Astrocyte of the cerebellum (primary cell): ENCODE measurements around the gene CACNA1B.

Experiments
- DNase-seq: peaks from one replicate; pipeline ENCODE4 v3.0.0-alpha.2; 2011; ENCODE audit warnings: low read depth
- H3K4me3 ChIP-seq: 2 replicates; pipeline ENCODE4 v1.5.1; 2011; ENCODE audit warnings: mild to moderate bottlenecking, low read depth, low read length, moderate library complexity
- in situ Hi-C: cut with HindIII; loops from 2 replicates; pipeline ENCODE4 v1.10.0; 2017; ENCODE audit warnings: low sequenced_read_pairs
- TF ChIP-seq, protein P1 (sequence below): IDR thresholded peaks from 2 replicates; pipeline ENCODE4 v1.5.1; 2012; ENCODE audit warnings: low read length, low read depth, moderate library complexity, mild to moderate bottlenecking; ENCODE audit errors: missing control alignments

CACNA1B gene

DNA sequence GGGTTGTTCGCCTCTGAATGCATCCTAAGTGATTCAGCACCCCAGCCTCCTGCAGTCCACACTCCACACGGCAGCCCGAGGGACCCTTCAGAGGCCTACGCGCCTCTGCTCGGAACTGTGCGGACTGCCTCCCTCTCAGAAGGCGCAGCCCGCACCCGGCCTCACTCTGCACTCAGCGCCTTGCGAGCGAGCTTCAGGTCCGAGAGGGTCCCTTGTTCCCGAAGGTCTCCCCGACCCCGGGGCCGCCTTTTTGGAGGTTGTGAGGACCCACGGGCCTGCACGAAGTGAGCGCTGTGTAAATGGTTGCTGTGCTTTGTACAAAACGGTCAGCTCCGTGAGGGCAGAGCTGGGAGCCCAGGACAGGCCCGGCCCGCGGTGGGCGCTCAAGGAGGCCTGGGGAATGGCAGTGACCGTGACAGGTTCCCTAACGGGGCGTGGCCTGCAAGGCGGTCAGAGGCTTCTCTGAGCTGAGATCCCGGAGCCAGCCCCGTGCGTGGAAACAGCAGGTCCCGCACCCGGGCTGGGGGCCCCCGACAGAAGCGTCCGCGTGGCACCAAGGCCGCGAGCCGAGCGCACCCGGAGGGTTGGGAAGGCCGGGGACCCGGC, 698 bp upstream of the CACNA1B start:
- in situ Hi-C loops, result no loop called here

DNA sequence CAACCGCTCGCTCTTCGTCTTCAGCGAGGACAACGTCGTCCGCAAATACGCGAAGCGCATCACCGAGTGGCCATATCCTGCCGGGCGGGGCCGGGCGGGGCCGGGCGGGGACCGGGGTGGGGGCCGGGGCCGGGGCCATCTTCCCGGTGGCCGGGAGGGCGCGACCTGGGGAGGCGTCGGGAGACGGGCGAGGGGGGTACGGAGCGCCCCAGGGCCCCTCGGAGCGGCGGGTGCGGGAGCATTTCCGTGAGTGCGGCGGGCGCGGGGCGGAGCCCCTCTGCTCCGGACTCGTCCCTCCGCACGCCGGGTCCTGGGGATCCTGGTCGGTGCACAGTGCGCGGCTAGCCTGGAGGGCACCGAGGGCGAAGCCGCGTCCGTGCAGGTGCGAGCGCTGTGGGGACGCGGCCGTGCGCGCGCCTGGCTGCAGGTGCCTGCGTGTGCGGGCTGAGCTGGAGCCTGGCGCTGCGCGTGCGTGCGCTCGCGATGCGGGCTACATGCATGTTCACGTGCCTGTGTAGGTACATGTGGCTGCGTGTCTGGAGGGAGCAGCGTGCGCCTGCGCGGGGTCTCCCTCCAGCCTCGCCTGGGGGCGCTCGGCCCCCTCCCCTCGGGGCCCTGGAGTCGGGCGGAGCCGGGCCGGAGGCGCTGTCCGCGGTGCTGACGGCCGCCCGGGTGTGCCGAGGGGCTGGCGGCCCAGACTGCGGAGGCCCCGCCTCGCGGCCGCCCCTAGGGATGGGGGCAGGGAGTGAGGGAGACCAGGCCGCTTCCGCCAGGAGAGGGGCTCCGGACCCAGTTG, 762 bp downstream of the CACNA1B start:
- DNase-seq, result no peak
- peak overlapping the region; percentile 36 for H3K4me3 ChIP-seq
- in situ Hi-C loops, result no loop called here

More for the DNA sequence above, 698 bp upstream of the CACNA1B start:
- TF ChIP-seq, protein P1, sequence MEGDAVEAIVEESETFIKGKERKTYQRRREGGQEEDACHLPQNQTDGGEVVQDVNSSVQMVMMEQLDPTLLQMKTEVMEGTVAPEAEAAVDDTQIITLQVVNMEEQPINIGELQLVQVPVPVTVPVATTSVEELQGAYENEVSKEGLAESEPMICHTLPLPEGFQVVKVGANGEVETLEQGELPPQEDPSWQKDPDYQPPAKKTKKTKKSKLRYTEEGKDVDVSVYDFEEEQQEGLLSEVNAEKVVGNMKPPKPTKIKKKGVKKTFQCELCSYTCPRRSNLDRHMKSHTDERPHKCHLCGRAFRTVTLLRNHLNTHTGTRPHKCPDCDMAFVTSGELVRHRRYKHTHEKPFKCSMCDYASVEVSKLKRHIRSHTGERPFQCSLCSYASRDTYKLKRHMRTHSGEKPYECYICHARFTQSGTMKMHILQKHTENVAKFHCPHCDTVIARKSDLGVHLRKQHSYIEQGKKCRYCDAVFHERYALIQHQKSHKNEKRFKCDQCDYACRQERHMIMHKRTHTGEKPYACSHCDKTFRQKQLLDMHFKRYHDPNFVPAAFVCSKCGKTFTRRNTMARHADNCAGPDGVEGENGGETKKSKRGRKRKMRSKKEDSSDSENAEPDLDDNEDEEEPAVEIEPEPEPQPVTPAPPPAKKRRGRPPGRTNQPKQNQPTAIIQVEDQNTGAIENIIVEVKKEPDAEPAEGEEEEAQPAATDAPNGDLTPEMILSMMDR, result no peak
- H3K4me3 ChIP-seq, result no peak overlapping the region
- no peak for DNase-seq

DNA sequence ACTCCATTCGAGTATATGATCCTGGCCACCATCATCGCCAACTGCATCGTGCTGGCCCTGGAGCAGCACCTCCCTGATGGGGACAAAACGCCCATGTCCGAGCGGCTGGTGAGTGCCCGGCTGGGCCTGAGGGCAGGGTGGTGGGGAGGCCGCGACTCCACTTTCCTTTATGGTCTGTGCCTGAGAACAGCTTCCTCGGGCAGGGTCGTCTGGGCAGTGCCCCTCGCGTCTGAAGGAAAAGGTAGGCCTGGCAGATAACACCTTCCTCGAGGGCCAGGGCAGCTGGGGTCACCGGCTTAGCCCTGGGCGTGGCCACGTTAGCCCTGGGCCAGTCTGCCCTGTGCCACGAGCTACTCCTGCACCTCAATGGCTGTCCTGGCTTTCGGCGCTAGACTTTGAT, 1.5 kb downstream of the CACNA1B start:
- in situ Hi-C loops, result no loop called here
- TF ChIP-seq, protein P1, result no peak
- no peak overlapping the region for H3K4me3 ChIP-seq
- no peak for DNase-seq

More for the DNA sequence above, 762 bp downstream of the CACNA1B start:
- TF ChIP-seq, protein P1, result no peak

DNA sequence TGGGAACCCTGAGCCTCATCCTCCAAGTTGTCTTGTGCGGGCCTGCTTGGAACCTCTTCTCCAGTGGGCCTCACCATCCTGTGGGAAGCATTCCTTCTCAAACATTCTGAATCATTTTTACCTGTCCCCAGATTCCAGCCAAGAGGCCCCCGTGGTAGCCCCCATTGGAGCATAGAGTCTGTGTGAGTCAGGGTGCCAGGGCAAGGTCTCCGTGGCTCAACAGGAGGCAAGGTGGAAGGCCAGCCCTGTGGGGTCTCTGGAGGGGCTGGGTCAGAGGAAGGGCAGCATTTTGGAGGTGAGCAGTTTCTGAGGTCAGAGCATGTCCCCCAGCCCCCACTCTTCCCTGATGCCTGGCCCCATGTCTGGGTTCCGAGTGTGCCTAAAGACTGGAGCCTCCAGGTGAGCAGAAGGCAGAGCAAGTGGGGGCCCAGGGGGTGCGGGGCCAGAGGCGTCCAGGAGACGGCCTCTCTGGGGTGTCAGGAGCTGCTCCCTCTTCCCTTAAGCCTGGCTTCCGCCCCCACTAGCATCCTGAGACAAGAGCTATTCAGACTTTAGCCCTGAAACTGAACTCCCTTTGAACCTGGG, 2.1 kb downstream of the CACNA1B start:
- TF ChIP-seq, protein P1, result no peak
- no peak for DNase-seq
- in situ Hi-C loops, result no loop called here
- H3K4me3 ChIP-seq, result no peak overlapping the region

DNA sequence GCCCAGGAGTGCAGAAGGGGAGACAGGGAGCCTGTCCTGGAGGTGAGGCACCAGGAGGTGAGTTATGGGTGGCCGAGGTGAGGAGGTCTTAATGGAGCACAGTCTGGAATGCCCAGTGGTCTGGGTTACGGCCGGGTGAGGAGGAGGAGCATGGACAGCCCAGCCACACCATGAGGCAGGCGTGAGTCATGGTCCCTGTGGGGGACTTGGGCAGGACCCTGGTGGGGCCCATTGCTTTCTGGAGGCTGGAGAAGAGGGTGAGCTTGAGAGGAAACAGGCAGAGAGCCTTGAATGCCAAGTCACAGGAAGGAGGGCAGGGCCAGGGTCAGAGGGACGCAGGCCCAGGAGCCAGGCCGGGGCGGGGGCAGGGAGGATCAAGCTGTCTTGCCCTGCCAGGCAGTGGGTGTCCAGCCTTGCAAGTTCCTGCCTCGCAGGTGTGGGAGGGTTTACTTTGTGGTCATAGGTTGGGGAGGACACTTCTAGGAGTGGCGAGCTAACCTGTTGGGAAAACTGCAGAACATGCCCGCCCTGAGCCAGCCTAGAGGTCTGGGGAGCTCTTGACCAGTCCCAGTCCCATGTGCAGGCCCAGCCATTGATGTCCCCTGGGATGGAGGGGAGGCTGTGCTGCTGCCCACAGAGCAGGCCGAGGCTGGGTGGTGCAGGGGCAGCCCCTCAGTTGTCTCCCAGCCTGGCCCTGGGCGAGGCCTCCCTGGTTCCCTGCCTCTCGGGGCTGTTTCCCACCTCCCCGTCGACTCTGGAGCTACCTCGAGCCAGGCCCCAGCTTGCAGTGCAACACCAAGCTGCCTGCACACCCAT, 2.8 kb downstream of the CACNA1B start:
- in situ Hi-C loops, result no loop called here
- H3K4me3 ChIP-seq, result no peak overlapping the region
- TF ChIP-seq, protein P1, result no peak
- DNase-seq, result no peak

DNA sequence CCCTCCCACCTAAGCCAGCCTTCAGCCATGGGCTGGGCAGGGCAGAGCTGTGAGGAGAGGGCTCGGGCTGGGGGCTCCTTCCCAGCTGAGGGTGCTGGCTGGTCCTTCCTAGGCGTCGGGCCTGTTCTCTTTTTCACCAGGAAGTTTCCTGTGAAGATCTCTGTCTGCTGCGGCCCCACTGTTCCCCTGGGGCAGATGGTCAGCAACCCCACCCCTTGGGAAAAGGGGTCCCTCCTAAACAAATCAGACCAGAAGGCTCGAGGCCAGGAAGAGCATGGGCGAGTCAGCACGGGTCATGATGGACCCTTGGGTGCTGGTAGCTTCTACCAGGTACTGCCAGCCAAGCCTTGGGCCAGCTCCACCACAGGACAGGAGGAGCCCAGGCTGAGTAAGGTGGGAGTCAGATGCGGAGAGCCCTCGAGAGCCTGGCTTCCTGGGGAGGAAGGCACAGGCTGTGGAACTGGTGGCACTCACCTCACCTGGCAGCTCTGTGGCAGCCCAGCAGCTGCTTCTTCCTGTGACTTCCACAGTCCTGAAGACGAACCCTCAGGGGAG, 3.5 kb downstream of the CACNA1B start:
- TF ChIP-seq, protein P1, result no peak

More for the DNA sequence above, 3.5 kb downstream of the CACNA1B start:
- in situ Hi-C loops, result no loop called here
- no peak for DNase-seq
- H3K4me3 ChIP-seq, result no peak overlapping the region
